Superior temporal gyrus (tissue), 1 donor: Measurements from ENCODE around the gene NRARP.

ENCODE experiments used
- DNase-seq: peaks from one replicate; pipeline ENCODE4 v3.0.0-alpha.2; 2016; ENCODE audit errors: extremely low spot score

NRARP gene

DNA sequence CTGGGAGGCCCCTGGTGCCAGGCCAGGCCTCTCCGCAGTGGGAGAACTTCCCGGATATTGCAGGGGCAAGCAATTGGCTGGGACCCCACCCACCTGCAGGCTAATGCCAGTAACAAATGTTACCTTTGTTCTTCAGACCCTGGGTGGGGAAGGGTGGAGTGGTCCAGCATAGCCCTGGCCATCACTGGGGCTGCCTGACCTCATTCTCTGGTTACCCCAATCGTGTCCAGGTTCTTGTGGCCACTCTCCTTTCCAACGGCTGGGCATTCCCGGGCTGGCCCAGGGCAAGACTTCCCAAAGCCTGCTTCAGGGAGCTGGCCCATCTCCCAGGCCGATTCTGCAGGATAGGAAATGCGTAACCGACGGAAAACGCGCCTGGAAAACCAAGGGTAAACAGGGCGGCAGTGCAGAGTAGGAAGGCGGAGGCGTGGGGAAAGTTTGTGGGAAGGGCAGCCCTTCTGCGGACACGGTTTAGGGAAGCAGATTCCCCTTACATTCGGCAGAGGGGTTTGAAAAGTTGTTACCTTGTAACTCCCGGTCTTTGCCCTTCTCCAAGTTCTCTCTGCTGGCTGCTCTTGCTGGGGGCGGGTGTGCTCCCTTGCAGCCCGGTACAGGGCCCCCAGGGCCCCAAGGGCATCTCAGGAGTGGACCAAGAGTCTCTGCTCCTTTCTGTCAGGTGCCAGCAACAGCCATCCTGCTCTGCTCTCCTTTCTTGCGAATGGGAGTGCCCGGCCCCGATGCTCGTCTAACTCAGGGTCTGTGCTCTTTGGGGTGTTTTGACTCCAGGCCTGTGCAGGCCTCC is 3.5 kb downstream of the NRARP start:
- no peak for DNase-seq

DNA sequence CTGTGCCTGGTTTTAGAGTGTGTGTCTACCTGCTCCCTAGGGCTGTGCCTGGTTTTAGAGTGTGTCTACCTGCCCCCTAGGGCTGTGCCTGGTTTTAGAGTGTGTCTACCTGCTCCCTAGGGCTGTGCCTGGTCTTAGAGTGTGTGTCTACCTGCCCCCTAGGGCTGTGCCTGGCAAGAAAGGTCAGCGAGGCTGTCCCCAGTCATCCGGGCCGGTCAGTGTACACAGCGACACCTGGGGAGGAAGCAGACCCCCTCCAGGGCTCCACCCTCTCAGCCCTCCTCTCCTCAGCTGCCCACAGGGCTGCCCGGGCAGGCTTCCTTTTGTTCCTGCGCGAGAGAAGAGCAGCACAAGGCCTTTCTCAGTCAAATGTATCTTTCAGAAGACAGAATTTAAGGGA is 4.1 kb downstream of the NRARP start:
- DNase-seq, result no peak

DNA sequence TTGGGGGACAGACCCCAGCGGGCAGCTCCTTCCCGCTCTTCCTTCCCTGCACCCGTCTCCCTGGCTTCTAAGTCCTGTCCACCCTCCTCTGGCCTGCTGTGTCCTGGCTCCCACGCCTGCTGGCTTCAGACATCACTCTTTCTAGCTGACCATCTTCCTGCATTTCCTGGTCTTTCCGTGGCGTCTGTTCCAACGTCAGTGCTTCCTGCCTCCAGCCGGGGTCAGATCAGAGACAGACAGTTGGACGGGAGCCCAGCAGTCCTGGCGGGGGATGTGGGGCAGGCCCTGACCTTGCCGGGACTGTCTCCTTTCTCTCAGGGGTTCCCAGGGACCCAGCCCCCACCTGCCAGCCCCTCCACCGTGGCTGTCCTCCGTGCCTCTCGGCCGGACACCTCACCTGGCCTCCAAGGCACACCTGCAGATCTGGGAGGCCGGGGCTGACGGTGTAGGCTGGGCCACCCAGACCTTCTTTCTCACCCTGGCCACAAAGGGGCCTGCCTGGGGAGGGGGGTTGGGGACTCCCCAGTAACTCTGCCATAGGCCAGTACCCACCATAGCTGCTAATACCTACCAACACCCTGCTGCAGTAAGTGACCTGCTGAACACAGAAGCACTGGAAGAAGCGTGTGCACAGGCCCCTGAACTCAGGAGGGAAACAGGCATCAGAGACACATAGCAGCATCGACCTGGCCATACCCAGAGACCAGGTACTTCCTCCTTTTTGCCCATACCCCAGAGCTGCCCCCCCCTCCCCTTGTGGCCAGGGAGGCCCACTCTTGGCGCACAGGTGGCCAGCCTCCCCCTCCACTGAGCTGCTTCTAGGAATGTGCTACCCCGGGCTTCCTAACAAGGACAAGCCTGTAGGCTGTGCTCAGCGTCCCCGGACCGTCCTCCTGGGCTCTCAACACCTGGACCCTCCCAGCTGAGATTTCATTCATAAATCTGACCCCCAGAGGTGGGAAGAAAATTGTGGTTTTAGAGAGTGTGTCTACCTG is 5.1 kb downstream of the NRARP start:
- DNase-seq, result no peak

DNA sequence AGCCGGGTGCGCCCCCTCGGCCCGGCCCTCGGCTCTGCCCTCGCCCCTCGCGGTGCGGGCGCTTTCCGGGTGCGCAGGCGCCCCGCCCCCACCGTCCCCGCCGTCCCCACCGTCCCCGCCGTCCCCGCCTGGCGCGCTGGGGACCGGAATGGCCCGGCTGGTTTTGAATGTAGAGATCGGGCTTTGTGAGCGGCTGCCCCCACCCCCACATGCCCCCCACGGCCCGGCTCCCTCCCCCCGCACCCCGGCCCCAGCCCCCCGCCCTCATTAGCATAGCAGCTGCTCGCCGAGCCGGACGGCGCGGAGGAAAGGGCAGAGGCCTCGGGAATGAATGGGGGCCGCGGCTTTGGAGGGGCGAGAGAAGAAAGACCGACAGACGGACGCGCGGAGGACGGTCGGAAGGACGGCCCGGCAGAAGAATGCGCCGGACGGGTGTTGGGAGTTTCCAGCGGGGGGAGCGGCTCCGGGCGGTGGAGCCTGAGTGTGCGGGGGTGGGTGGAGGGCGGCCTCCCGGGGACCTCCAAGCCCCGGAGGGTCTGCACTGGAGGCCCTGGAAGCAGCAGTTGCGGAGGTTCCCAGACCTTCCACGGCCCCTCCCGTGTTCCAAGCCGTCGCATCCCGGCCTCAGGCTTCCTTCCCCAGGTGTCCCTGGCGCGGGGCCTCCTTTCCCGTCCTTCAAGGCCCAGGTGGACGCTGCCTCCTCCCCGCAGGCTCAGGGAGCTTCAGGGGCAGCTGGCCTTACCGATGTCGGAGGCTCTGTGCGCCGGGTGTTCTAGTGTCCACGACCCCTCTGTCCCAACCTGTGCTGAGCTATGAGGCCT is 6.0 kb downstream of the NRARP start:
- DNase-seq, result no peak

DNA sequence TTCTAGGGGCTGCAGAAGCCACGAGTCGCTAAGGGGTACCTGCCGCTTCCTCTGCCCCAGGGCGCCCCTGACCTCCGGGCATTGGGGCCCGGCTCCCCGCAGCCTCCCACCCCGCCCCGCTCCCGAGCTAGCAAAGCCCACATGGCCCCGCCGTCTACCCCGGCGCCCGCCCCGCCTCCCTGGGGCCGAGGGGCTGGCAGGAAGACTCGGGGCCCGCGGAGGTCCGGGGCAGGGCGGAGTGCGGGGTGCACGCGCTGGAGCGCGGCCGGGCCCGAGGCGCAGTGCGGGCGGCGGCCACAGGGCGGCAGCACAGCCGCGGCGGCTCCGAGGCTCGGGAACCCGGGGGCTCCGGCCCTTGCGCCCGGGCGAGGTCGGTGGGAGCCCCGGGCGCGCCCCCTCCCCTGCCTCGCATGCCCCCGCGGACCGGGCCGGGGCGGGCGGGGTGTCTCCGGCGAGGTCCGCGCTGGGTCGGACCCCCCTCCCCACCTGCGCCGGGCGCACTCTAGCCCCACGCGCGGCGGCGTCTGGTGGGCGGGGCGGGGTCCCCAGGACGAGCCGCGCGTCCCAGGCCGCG is 6.7 kb downstream of the NRARP start:
- no peak for DNase-seq

DNA sequence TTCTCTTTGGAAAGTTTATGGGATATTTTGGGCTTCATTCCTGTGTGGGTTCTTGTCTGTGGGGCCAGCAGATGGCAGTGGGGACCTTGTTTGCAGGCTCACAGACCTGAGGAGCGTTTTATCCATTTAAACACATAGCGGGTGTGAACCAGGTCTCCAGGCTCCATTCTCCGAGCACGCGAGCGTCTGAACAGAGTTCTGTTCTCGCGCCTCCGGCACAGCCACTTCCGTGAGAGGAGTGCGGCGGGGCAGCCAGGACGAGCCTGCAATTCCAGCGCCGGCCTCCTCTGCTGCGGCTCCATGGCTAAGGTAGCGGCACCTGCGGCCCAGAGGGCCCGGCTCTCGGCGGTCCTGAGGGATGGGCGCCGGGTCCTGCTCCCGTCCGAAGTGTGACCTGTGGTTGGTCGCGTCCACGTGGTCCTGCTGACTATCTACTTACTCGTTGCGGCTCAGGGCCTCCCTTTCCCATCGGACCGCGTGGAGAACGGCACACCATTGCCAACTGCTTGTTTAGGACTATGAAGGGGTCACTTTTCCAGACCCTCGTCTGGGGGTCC is 7.3 kb downstream of the NRARP start:
- no peak for DNase-seq

DNA sequence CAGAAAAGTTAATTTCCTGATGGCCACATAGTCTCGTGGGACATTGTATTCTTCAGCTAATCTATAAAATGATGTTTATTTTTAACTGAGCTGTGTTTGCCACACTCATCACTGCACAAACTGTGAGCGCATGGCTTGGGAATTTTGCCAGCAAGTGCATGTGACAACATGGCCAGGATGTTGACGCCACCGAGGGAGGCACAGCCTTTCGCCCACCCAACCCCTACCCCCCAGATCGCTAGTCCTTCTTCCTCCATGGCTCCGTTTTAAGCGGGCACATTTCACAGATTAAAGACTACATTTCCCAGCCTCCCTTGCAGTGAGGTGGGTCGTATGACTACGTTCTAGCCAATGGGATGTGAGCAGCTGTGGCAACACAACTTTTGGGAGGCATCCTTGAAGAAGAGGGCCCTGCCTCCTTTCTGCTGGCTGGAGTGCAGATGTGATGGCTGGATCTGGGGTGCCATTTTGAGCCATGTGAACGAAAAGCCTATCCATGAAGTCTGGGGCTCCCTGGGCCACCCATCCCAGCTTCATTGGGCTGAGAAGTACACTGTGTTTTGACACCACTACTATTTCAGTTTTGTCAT is 7.9 kb downstream of the NRARP start:
- no peak for DNase-seq

DNA sequence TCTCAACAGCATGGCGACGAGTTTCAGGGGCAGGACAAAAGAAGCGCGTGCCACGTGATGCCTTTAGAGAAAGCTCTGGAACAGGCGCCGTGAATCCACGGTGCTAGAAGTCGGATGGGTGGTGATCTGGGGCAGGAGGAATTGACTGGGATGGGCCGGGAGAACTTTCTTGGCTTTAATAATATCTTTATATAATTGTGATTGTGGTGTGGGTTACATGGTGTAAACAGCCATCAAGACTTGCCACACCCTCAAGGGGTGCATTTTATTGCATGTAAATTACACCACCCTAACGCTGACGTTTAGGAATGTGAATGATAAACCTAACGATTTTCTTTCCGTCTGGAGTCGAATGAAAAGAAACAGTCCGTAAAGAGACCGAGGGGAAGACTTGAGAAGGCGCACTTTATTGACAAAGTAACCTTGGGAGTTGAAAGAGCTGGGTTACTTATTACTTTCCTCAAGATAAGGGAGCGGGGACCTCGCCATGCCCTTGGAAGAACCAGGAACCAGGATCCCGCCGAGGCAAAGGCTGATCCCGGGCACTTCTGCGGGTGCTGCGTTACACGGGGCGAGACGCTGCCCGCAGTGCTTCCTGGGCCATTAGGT is 8.5 kb downstream of the NRARP start:
- DNase-seq, result no peak

DNA sequence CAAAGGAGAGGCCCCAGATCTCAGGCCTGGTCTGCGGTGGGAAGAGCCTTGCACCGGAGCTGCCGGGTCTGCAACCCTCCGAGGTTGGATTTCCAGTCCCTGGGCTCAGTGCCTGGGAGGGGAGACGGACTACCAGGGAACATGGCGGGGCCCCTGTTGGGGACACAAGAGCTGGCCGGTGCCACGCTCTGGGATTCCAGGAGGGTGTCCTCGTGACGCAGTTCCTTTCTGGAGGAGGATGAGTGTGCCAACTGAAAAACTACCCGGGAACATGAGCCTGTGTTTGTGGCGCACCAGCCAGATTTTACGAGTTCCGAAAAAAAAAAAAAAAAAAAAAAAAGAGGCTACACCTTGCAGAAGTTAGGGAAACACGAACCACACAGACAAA is 9.0 kb downstream of the NRARP start:
- DNase-seq, result no peak

DNA sequence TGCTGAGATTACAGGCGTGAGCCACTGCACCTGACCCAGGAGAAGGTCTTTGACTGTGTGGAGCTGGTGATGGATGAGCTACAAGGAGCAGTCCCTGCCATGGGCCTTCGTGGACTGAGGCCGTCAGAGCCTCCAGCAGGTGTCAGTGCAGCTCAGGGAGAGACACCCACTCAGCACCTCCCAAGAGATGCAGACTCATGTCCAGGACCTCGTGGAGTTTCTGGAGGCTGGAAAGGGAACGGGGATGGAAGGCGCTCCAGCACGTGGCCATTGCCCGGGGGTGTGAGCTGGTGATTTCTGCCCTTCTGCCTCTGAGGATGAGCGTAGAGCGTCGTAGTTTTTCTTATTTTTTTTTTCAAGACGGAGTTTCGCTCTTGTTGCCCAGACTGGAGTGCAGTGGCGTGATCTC is 15.1 kb downstream of the NRARP start:
- no peak for DNase-seq

DNA sequence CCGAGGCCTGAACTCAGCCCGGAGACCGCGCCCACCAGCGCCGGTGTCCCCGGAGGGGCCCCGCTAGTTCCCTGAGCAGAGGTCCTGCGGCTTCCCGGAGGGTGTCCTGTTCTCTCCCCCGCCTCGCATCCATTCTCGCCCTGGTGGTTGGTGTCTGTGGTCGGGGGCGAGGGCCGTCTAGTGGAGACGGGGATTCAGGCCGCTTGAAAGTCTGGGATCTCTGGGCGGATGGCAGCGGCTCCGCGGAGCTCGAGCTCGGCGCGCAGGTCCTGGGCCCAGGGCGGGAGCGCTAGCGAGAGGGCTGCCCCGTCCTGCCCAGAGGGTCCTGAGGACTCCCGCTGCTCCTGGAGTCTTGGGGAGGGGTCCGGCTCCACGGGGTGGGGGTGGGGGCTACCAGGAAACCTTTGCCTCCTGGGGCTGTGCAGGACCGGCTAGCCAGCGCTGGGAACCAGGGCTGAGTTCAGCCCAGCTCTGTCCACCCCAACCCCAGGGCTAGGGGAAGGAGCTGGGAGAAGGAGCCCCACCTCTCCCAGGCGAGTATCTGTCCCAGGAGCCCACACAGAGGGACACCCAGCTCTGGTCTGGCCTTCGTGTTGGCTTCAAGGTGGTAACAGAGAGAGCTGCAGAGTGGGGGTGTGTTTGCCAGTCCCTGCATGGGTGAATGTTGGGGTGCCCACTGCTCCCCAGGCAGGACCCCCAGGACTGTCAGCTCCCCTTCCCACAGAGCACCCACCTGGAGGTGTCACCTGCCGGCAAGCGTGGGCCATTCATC is 20.5 kb downstream of the NRARP start:
- DNase-seq, result no peak

DNA sequence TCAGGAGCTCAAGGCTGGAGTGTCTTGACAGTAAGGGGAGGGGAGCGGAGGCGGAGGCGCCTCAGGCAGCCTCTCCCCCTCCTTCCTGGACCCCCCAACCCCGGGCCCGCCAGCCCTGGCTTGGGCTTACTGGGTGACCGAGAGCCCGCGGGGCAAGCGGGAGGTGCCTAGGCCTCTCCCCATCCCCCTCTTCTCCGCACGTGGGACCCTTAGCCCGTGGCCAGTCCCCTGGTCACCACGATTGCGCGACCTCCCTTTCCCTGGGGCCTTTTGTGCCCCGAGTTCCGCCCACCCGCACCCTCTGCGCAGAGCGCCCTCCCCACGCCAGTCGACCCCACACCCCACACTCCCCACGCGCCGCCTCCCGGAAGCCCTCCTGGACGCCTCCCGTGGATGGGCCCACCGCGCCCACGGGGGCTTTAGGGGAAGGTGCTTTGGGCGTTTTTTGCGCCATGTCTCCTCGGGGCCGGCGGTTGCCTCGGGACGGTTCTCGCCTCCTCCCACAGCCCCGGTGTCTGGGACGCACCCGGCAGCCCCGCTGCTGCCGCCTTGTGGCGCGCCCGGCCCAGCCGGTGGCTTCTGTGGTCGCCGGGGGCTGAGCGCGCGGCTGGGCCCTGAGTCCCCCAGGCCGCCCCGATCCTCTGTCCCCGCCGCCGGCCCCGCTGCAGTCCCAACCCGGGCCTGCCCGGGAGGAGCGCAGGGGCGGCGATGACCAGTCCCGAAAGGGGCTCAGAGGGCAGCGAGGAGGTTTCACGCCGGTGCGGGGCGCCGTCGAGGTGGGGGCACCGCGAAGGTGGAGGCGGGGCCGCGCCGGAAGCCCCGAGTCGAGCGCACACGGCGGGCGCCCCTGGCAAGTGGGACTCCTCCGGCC is 21.4 kb downstream of the NRARP start:
- DNase-seq, result no peak

DNA sequence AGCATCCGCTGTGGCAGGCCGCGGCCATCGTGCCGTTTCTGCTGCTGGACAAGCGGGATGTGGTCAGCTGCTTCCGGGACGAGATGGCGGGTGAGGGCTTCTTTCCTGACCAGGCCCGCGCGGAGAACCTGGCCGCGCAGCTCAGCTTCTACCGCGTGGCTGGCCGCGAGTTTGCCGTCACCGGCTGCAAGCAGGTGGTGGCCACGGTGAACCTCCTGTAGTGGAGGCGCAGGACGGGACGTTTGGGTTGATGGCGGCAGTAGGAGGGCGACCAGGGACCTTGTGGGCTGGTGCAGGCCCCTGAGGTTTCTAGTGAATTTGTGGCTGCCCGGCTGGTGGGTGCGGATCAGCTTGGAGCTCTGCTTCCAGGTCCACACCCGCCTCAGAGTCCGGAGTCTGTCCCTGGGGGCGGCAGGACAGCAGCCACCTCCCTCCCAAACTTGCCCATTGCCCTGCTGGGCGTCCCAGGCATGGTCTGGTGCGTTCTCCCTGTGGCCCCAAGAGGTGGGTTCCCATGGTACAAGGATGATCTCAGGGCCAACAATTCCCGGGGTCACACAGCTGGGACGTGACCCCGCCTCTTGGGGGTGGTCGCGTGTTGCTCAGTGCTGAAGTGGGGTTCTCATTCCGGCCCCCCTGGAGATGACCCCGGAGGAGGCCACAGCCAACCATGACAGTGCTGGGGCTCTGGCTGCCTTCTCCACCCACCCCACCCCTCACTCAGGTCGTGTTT is 22.2 kb downstream of the NRARP start:
- no peak for DNase-seq

DNA sequence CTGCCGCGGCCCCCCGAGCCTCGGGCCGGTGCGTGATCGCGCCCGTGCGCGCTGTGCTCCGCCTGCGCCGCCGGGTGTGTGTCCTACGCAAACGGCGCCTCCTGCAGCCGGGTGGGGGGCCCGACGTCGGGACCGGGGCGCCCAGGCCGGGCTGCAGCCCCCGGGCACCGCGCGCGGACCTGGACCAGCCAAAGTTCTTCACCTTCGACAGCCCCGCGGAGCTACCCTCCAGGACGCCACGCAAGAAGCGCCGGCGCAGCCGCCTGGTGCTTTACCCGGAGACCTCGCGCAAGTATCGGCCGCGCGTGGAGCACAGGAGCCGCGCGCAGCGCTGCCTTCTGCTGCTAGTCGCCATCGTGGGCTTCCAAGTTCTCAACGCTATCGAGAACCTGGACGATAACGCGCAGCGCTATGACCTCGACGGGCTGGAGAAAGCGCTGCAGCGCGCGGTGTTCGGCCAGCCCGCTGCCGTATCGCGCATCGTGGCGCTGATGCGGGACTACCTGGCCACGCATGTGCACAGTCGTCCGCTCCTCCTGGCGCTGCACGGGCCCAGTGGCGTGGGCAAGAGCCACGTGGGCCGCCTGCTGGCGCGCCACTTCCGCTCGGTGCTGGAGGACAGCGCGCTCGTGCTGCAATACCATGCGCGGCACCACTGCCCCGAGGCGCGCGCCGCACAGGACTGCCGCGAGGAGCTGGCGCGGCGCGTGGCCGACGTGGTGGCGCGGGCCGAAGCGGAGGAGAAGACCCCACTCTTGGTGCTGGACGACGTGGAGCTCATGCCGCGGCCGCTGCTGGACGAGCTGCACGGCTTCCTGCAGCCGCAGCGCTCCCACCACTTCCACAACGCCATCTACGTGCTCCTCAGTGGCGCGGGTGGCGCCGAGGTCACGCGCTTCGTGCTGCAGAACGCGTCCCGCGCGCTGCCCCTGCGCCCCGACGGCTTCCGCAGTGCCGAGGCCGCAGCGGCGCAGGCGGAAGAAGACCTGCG is 23.1 kb downstream of the NRARP start:
- no peak for DNase-seq

DNA sequence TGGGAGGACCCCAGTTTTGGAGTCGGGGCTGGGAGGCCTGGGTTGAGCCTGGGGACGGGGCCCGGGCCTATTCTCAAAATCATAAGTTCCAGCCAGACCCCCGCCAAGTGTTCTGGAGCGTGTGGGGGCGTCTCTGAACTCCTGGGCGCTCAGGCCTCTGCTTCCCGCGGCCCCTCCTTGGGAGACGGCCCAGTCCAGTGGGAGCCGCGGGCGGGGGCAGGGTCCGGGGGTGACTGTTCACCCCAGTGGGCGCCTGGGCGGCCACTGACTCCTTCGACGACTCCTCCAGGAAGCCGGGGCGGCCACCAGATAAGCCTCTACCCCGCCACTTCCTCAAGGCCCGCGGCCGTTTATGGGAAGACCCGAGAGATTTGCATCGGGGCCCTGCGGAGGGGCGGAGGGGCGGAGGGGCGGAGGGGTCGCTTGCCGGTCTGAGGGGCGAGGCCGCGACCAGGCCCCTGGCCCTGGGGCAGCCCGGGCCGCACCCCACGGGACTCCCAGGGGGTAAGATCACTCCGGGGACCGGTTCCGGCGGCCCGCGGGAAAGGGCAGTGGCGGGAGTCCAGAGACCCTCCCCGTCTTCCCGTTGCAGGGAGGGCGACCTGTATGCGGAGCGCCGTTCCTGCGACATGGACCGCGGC is 23.9 kb downstream of the NRARP start:
- DNase-seq, result no peak

DNA sequence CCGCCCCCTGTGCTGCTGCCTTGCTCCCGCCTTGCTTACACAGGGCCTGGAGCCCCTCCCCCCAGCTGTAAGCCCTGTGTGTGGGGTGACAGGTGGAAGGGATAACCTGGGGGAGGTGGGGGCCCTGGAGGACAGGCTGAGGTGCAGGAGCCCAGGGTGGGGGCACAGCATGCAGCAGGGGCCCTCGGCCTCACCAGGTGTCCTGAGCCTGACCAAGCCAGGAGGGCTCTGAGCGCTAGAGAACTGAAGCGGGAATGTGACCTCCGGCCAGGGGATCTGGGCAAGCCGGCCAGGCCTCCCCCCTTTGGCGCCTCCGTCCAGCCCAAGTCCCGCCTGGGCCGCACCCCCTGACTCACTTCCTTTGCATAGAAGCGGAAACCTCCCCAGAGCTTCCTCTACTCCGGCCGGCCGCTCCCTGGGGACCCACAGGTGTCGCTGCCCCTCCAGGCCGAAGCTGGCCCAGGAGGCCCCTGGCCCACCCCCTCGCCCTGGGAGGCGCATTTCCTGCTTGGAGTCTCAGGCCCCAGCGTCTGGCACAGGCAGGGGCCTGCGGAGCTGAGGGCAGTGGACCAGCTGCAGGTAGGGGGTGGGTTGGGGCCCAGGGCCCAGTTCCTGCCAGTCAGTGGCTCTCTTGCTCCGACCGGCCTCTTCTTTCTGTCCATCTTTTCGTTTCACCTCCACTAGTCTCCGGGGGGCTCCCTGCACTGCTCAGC is 24.6 kb downstream of the NRARP start, which contains the start of gene TOR4A:
TSS of gene TOR4A (plus strand) at position 398 of the 713 bp plus-strand sequence. CDS start 964 bp downstream, outside the sequence.
- no peak for DNase-seq
